SK-N-DZ (cell line): ENCODE measurements around the gene PPP1R17. TPM values are rescaled to one million over a fixed set of nuclear protein-coding genes. Genes with fewer than 3 reads are reported as not detected.

Experiments
- DNase-seq: peaks from one replicate; pipeline ENCODE4 v3.0.0-alpha.2; 2015; ENCODE audit warnings: low spot score
- polyA plus RNA-seq, 2 experiments: library from polyadenylated mRNA; depleted of rRNA; stranded (reverse); fragments of >200 nt; gene quantifications; 2 replicates each; pipeline ENCODE4 v1.2.3, GENCODE V29; 2014

PPP1R17 gene
- polyA plus RNA-seq (2014; cell fraction: cytosol; rRNA removed) = 4.3 and 6.8 TPM in 2 replicates
- polyA plus RNA-seq (2014; cell fraction: nucleus; rRNA removed) = 2.3 and 4.2 TPM in 2 replicates

DNA sequence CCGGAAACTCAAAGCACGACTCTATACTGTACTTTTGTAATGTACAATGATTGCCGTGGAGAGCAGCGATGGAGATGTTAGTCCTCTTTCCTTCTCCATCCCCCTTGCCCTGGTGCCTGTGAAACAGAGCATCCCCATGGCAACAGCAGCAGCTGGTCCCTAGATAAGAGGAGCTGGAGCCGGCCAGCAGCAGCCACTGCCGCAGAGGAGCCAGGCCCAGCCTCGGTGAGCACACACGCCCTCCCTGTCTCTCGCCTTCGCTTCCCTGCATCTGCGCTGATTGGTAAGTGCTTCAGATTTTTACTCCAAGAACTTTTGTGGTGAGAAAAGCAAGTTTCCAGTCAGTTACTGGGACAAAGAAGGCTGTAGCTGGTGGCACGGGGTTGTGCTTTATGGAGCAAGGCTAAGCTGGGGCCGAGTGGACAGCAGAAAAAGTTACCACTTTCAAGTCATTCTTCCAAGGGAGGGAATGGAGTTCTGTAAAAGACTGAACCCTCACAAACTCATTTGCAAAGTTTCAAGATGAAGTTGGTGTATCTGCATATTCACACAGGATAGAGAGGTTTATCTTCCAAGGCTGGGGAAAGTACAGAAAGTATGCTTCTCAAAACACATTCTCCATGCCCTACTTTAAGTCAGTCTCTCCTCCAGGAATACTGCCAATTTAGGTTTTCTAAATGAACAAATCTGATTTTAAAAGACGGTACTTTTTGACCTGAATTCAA, at the start of gene PPP1R17:
Gene PPP1R17 (plus strand): TSS at position 192 of the 725 bp plus-strand sequence. CDS start 5,227 bp downstream, outside the sequence.
- DNase-seq = peak; percentile 55

DNA sequence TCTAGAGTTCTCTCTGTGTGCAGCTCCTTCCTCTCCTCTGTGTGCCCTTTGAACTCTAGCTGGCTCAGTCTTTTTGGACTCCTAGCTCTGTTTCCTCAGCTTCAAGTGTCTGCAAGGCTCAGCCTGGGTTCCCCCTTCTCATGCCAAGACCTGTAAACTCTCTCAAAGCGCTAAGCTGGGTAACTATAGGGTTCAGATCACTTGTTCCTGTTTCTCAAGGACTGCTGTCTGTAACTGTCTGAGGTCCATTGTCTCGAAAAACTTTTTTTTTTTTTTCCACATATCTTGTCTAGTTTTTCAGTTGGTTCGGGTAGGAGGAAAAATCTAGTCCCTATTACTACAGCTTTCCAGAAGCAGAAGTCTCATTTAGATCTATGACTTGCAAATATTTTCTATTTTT, 46.6 kb upstream of the PPP1R17 start:
- DNase-seq = no peak

DNA sequence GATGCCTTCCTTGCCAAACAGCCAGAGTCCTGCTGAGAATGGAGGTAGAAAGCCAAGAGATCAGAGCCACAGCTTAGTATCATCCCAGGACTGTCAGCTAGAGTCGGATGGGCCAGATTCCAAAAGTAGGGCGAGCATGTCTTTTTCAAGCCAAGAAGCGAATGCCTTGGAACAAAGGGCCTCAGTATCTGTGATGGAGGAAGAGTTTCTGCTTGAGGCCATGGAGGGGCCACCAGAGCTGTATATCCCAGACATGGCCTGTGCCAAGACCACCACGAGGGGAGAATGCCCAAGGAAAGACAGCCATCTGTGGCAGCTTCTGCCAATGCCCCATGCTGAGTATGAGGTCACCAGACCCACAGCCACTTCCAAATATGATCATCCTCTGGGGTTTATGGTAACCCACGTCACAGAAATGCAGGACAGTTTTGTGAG, 44.3 kb upstream of the PPP1R17 start:
- no peak for DNase-seq

DNA sequence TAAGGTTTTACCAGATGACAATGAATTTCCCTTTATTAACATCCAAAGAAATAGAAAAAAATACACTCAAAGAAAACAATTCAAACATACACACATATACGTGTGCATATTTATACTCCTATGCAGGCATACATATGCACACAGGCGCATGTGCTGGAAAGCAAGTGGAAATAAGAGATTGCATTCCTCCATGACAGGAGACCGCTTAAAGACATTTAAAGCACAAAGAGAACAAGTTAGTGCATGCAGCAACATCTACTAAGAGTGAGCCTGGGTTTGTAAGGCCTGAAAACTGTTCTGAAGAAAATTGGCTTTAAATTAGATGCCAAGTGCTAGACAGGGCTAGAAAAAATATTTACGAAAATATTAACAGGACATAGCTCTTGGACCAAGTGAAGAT, 40.1 kb upstream of the PPP1R17 start:
- no peak for DNase-seq

DNA sequence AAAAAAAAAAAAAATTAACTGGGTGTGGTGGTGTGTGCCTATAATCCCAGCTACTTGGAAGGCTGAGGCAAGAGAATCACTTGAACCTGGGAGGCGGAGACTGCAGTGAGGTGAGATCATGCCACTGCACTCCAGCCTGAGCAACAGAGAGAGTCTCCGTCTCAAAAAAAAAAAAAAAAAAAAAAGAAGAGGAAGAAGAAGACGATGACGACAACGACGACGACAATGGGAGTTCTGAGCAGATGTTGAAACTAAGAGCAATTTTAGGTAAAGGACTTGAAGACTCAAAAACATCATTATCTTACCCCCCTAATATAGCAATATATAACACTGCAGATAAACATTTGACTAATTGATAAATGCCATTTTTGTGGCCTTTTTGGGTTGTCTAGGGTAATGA, 39.5 kb upstream of the PPP1R17 start:
- no peak for DNase-seq

DNA sequence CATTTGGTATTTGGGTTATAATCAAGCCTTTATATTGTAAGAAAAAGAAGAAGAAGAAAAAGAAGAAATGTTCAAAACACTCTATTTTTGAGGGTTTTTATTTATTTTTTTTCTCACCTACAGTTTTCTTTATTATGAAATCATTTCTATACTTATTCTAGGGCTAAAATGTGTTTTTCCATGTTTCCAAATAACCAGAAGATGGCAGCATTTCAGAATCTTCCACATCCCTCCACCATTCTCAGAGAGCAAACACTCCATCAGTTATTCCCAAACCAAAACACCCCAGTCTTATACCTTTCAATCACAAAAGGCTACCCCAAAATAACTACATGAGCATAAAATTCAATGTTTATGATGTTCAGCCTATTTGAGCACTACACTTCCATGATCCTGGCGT, 38.7 kb upstream of the PPP1R17 start:
- no peak for DNase-seq

DNA sequence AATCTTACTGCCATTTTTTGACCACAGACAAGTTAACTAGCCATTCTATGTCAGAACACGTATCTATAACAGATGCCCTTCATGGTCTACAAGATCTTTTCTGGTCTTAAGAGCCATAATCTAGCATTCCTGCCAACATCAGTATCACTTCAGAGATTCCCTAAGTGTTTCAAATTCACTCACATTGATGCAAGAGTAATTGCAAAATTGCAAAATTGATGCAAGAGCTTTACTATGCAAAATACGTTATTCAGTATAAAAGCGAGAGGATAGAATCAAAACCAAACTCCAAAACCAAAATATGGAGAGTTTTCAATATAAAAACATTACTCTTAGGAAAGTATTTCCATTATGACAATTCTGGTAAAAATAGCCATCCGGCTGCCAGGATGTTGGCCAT, 38.1 kb upstream of the PPP1R17 start:
- DNase-seq = no peak

DNA sequence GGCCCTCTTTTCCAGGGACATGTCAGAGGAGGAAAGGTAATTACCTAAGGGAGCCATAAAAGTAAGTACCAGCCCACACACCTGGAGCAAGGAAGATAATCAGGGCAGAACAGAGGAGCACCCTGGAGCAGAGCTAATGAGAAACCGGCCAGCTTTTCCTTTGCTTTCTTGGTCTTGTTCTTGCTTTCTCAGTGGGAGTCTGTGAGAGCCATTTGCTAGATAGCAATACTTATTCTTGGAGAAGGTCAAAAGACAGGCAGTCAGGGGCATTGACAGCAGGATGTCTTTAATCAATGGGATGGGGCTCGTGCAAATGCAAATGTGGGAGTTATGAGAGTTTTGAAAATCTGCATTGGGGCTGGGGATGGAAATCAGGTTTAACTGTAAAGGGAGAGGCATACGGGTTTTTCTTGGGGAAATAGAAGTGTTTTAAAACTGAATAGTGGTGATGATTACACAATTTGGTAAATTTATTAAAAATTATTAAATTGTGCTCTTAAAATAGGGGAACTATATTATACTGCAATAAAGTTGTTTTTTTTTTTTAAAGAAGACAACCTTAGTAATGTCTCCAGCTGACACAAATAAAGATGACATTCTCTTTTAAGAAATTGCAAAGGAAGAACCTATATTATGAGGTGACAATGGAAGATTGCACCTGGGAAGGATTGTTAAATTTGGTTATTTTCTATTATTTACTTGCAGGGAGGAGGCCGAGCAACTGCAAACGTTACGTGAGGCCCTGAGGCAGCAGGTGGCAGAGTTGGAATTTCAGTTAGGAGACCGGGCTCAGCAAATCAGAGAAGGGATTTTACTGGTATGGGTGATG, 35.6 kb upstream of the PPP1R17 start:
- no peak for DNase-seq

DNA sequence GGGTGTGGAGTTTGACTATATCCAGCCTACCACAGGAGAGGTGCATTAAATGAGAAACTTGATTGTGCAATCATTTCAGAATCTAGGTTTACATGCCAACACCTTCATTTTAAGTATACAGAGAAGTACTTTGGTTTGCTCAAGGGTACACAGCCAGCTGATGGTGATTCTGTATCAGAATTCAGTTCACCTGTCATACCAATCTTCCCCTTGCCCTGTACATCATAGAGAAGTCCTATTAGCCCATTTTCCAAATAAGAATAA, 35.0 kb upstream of the PPP1R17 start:
- no peak for DNase-seq

DNA sequence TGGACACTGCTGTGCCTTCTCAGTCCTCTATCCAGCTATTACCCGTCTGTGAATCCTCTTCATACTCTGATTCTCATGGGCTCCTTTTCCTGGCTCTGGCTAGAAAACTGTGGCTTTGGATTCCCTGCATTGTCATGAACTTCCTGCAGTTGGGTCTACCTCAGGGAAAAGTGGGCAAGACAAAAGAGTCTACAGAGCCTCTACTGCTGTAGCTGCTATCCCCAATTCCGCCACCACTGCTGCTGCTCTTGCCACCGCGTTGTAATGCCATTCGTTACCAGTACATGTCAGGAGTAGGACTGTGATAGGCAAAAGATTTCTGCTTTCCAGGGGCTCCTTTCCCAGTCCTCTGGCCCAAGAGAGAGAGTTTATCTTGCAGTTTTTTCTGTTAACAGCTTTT, 23.9 kb upstream of the PPP1R17 start:
- no peak for DNase-seq

DNA sequence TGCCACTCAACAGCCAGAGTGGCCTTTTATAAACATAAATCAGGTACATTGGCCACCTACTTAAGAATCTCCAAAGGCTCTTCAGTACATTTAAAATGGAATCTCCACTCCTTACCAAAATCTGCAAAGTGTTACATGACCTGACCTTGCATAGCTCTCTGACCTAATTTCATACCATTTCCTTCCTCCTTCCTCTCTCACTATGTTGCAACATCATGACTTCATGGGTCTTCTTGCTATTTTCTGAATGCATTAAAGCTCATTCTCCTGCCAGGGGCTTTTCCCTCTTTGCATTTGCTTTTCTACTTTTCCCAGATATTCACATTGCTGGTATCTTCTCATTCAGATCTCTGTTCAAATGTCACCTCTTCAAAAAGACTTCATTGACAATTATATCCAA, 22.1 kb upstream of the PPP1R17 start:
- DNase-seq = no peak

DNA sequence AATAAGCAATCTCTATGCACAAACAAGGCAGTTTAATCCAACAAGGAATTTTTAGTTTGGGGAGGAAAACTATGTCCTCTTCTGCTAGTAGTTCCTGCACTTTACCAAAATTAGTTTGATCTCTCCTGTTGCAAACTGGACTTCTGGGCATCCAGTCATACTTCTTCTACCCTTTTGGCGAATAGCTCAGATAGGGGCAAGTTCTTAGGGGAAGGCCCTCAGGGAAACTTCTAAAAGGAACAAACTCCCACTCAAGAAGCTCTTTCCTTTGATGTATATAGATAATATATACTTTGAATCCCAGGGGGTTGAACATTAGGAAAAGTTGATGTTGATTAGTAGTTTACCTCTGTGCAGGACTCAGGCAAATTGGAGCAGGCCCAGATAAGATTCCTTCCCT, 21.5 kb upstream of the PPP1R17 start:
- DNase-seq = no peak

DNA sequence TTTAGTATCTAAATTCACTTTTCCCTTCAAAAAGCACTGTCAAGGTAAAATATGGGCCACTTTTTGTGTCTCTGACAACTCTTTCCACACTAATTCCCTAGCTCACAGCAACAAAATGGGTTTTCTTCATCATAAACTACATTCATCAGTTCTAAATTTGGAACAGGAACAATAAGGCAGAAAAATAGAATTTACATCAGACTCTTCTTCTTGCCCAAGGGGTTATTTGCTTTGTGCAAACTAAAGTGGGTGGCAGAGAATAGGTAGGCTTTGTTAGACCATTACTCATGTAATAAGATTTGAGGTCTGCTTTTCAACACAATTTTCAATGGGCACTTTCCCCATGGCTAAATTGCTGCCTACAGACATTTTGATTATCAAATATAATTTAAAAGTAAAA, 17.6 kb upstream of the PPP1R17 start:
- DNase-seq = no peak

DNA sequence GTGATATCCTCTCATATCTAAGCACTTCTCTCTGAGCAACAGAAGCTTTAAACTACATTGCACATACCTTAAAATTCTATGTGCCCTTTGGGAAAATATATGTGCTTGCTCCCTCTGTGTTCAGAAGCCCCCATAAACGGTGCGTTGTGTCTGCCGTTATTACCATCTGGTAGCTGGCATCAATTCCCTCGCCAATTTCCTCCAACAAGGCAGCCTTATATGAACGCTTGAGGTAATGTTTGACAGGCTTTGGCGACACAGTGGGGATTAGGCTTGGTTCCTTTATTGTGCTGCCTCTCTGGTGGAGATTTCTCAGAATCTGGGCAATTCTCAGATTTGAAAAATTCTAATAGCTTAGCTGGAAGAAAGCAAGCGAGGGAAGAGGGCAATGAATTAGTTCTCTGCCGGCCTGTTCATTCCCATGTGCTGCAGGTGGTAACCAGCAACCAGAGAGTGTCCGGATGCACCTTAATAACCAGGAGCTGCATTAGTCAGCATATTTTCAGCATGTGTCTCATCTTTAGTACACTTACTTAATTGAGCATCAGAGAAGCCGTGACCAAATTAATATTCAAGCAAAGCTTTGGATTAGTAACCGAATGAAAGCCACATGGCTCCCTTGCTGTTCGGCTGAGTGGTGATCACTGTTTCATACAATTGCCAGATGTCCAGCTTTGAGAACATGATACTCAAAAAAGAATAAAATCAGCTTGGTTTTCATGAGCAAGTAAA, 7.3 kb upstream of the PPP1R17 start:
- no peak for DNase-seq

DNA sequence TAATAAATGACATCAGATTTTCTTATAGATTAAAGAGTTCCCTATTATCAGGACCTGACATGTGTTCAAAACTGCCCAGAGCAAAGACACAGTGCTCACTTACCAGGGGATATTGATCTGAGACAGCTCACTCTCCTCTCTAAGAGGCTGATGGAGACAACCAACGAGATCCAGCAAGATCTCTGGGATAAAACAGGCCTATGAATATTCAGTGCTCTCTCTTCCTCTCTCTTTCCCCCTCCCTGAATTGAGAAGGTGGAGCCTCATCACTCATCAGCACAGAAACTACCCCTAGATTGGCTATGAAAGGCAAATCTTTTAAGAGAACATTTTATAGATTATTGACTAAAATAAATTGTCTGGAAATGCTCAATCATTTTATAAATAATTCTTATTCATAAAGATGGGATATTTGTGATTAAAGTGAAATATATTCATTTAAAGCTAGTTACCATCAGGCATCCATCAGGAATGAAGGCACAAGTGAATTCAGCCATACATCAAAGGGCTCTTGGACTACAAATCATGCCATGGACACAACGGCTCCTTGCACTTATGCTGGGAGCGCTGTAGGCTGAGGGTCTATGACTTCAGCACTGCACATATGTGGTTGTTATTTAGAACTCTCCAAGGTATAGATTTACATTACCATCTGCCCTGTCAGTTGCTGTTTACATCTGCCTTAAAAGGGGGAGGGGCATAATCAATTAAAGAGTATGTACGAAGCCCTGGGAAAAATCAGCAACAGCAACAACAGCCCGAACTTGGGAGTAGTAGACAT, 3.4 kb upstream of the PPP1R17 start:
- DNase-seq = peak; percentile 15

DNA sequence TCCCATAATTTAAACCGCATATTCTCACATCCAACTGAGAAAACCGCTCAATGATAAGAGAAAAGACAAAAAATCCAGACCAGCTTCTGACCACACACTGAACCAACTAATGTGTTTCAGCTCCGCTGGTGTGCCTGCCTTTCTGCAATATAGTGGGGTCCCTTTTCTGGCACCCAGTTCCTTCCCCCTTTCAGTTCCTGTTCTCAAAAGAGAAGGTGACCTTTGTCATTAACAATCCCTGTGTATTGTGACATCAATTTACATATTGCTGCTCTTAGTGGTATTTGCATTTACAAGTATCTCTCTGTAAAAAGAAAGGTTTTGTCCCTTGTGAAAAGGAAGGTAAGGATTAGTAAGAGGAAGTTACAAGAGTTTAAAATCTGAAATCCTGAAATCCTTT, 1.4 kb downstream of the PPP1R17 start:
- DNase-seq = no peak

DNA sequence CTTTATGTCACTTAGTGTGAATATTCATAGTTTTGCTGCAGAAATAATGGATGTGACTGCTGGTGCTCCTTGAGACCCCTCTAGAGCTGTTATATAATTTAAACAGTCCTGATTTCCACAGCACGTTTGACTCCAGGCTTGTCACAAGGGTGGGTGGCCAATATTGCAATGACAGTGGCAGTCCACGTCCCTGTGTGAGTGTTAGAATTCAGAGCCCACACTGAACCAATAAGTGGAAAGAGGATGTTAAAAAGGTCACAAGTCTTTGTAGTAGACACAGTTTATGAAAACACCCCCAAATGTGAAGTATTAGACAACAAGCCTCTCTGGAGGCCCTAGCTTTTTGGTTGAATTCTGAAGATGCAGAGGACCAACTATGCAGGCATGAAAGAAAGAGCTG, 2.0 kb downstream of the PPP1R17 start:
- DNase-seq = no peak

DNA sequence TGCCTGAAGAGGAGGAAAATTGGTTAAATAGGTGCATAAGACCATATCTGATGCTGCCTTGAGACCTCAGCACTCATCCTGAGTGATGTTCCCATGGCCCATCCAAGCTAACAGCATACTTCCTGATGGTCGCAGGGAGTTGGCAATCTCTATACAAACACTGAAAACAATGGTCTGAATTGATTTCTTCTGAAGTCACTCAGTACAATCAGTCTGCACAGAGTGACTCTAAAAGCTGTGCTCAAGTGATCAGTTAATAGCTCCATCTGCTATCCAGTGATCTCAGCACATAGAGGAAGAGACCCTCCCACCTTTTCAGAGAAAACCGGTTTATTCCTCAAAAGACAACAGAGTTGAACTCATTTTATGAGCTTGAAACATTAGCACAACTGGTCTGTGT, 3.9 kb downstream of the PPP1R17 start:
- no peak for DNase-seq

DNA sequence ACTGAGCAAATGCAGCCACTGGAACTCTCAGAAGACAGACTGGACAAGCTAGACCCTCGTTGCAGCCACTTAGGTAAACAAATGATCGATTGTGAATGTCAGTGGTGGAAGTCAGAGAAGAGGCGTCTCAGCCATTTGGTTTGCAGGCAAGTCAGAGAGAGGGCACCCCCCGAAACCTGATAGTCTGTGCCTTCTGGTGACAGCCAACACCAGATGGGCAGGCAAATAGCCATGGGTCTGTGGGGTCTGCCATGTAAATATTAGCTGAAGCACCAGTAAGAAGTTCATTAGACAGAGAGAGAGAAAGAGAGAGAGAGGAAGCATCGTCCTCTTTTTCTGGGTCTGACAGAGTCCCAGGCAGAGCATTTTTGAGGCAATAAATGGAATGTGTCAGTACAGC, 5.4 kb downstream of the PPP1R17 start:
- DNase-seq = no peak

DNA sequence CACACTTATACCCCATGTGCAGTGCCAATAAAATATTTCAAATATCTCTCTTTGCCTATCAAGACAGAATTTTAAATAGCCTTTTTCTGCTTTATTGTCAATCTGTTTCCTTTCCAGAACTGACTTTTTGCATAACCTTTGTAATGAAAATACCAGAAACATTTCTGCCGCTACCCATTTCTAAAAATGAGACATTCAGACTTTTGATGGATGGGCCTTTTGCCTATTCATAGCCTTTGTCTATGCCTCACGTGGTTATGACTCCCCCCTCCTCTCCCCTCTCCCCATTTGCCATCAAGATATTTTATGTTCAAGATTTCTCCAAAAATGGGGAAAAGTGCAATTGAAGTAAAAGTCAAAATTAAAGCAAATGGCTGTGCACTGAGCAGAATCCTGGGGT, 5.9 kb downstream of the PPP1R17 start:
- no peak for DNase-seq

DNA sequence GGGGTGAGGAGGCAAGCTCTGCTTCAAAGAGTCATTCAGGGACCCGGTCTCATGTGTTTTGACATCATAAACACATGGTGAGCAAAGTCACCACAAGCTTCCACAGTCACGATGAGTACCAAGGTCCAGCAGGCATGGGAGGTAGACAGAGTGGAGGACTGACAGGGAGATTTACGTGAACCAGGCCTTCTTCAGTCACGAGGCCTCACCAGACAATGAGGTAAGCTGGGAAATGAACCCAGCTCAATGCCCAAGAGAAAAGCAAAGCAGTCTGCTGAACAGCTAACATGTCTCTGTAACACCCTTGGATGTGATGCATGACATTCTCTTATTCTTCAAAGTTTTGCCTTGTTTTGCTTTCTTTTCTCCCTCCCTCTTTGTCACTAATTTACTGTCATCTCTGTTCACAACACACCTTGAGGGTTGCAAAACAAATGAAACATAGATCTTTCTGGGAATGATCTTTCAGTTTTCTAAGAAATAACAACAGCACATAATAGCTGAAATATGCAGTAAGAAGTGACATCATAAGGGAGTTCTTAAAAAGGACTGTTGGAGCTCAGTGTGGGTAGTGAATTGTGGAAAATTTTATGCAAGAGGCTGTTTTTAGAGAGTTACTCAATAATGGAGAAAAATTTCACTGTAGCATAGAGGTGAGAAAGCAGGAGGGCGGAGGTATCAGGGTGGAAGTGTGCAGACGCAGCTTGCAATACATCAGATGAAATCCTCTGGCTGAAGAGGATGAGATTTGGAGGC, 9.0 kb downstream of the PPP1R17 start:
- no peak for DNase-seq
